HCT116 (cell line): ENCODE results near the gene SDK1. TPM values are rescaled to one million over a fixed set of nuclear protein-coding genes. Genes with fewer than 3 reads are reported as not detected.

Experiments
- ATAC-seq: fragments of 200-7000 bp; cut with Tn5 transposase; 2 replicates; pipeline ENCODE4 v1.9.1; 2020; ENCODE audit warnings: mild to moderate bottlenecking, moderate library complexity
- BruUV-seq: library from RNA; stranded (reverse); fragments of 400-500 nt; replicated peaks from 2 replicates; lab custom pipeline; 2021; lab: Mats Ljungman, UMichigan
- CTCF ChIA-PET: fragments of 300-600 bp; sonication (Branson Sonifier 250); formaldehyde crosslinking; loops from one replicate; lab custom pipeline; 2021; ENCODE audit warnings: antibody characterized with exemption; lab: Charles Lee
- POLR2A ChIA-PET: fragments of 300-600, 350-600 bp; sonication (Branson Sonifier 250); formaldehyde crosslinking; loops from one replicate; lab custom pipeline; 2021; ENCODE audit warnings: antibody characterized with exemption; lab: Charles Lee
- RAD21 ChIA-PET, 2 experiments: fragments of 300-600 bp; sonication (Branson Sonifier 250); formaldehyde crosslinking; loops; one replicate each; lab custom pipeline; 2023; ENCODE audit warnings: low total read pairs in 2 of 2; ENCODE audit not compliant: uncharacterized antibody in 2 of 2, unreplicated experiment in 2 of 2, low non-redundant PET in 1 of 2; lab: Charles Lee
- DNase-seq: peaks from one replicate; pipeline ENCODE4 v3.0.0-alpha.2; 2010; ENCODE audit warnings: low read depth, low spot score
- H2AFZ ChIP-seq: fragments of 200-600 bp; shearing (Covaris generic), sonication (generic); 2 replicates; pipeline ENCODE4 v1.6.1; 2017; ENCODE audit warnings: low read depth, mixed run types, mixed read lengths, antibody characterized with exemption, low read length; ENCODE audit not compliant: poor library complexity, severe bottlenecking
- H3K27ac ChIP-seq: 2 replicates; pipeline ENCODE4 v1.5.1; 2012; ENCODE audit warnings: low read depth, low read length
- H3K27me3 ChIP-seq: fragments of 200-600 bp; sonication (generic); 2 replicates; pipeline ENCODE4 v1.6.1; 2016; ENCODE audit warnings: mixed run types, low read length, mixed read lengths; ENCODE audit not compliant: insufficient read depth
- H3K36me3 ChIP-seq, 2 experiments: fragments of 200-500 bp in 1 of 2; fragments of 200-600 bp in 1 of 2; sonication (Bioruptor generic) in 1 of 2; sonication (generic) in 1 of 2; 2 replicates each; pipeline versions ENCODE4 v1.5.1 to v1.6.1; 2014 to 2016; ENCODE audit warnings: low read length in 2 of 2, inconsistent platforms in 1 of 2, mixed read lengths in 1 of 2, mixed run types in 1 of 2; ENCODE audit not compliant: insufficient read depth in 2 of 2, control insufficient read depth in 1 of 2
- H3K4me1 ChIP-seq, 2 experiments: fragments of 200-600 bp in 1 of 2; sonication (generic) in 1 of 2; 2 replicates each; pipeline versions ENCODE4 v1.5.1 to v1.6.1; 2012 to 2017; ENCODE audit warnings: low read length in 2 of 2, inconsistent platforms in 1 of 2, mild to moderate bottlenecking in 1 of 2, mixed read lengths in 1 of 2, mixed run types in 1 of 2, moderate library complexity in 1 of 2; ENCODE audit not compliant: insufficient read depth in 2 of 2, control insufficient read depth in 1 of 2
- H3K4me2 ChIP-seq: fragments of 200-600 bp; sonication (generic); 2 replicates; pipeline ENCODE4 v1.6.1; 2017; ENCODE audit warnings: mixed run types, low read length, mixed read lengths
- H3K4me3 ChIP-seq, 2 experiments: fragments of 200-600 bp in 1 of 2; sonication (generic) in 1 of 2; replicated peaks in 1 of 2; 2 replicates each; pipeline ENCODE4 v1.5.1; 2011 to 2016; ENCODE audit warnings: low read length in 2 of 2, control low read depth in 1 of 2, low read depth in 1 of 2, mild to moderate bottlenecking in 1 of 2, mixed read lengths in 1 of 2, mixed run types in 1 of 2
- H3K79me2 ChIP-seq: fragments of 200-600 bp; sonication (generic); 2 replicates; pipeline ENCODE4 v1.6.1; 2017; ENCODE audit warnings: mild to moderate bottlenecking, mixed run types, low read length, moderate library complexity, mixed read lengths; ENCODE audit not compliant: insufficient read depth
- H3K9ac ChIP-seq: fragments of 200-600 bp; sonication (generic); 2 replicates; pipeline ENCODE4 v1.6.1; 2016; ENCODE audit warnings: low read length, mixed read lengths
- H3K9me2 ChIP-seq: fragments of 200-600 bp; sonication (generic), shearing (Covaris generic); 2 replicates; pipeline ENCODE4 v1.6.1; 2017; ENCODE audit warnings: mixed run types, mild to moderate bottlenecking, moderate library complexity; ENCODE audit not compliant: insufficient read depth
- H3K9me3 ChIP-seq, 2 experiments: fragments of 200-500 bp in 1 of 2; fragments of 200-600 bp in 1 of 2; sonication (Bioruptor generic) in 1 of 2; sonication (generic) in 1 of 2; 2 replicates each; pipeline ENCODE4 v1.6.1; 2014 to 2017; ENCODE audit warnings: low read length in 2 of 2, mixed read lengths in 2 of 2, inconsistent platforms in 1 of 2, low read depth in 1 of 2, mild to moderate bottlenecking in 1 of 2, mixed run types in 1 of 2, moderate library complexity in 1 of 2; ENCODE audit not compliant: control insufficient read depth in 1 of 2, insufficient read depth in 1 of 2
- H4K20me1 ChIP-seq: fragments of 200-600 bp; sonication (generic), shearing (Covaris generic); 2 replicates; pipeline ENCODE4 v1.6.1; 2017; ENCODE audit warnings: mixed run types, mild to moderate bottlenecking, moderate library complexity; ENCODE audit not compliant: insufficient read depth
- ATF3 ChIP-seq: IDR thresholded peaks from 2 replicates; pipeline ENCODE4 v1.6.1; 2012
- CEBPB ChIP-seq: IDR thresholded peaks from 2 replicates; pipeline ENCODE4 v1.6.1; 2012; ENCODE audit warnings: low read depth
- CTCF ChIP-seq, 3 experiments: fragments of 200-600 bp in 1 of 3; sonication (generic) in 1 of 3; IDR thresholded peaks in 2 of 3; conservative IDR thresholded peaks in 1 of 3; 2 replicates each; pipeline ENCODE4 v1.5.1; 2012 to 2017; ENCODE audit warnings: low read depth in 2 of 3, low read length in 2 of 3, antibody characterized with exemption in 1 of 3, borderline replicate concordance in 1 of 3, control low read depth in 1 of 3, mild to moderate bottlenecking in 1 of 3, mixed read lengths in 1 of 3, mixed run types in 1 of 3, moderate library complexity in 1 of 3; ENCODE audit not compliant: insufficient read depth in 1 of 3
- EGR1 ChIP-seq: IDR thresholded peaks from 2 replicates; pipeline ENCODE4 v1.6.1; 2012; ENCODE audit warnings: low read depth
- MAX ChIP-seq: IDR thresholded peaks from 2 replicates; pipeline ENCODE4 v1.6.1; 2012
- POLR2AphosphoS5 ChIP-seq: IDR thresholded peaks from 2 replicates; pipeline ENCODE4 v1.6.1; 2011; ENCODE audit warnings: mild to moderate bottlenecking, low read depth, low read length, moderate library complexity
- RAD21 ChIP-seq: IDR thresholded peaks from 2 replicates; pipeline ENCODE4 v1.6.1; 2012; ENCODE audit warnings: low read depth, mild to moderate bottlenecking
- SRF ChIP-seq: IDR thresholded peaks from 2 replicates; pipeline ENCODE4 v1.6.1; 2012; ENCODE audit warnings: low read depth
- YY1 ChIP-seq: IDR thresholded peaks from 2 replicates; pipeline ENCODE4 v1.6.1; 2011; ENCODE audit warnings: low read length, low read depth, moderate library complexity, mild to moderate bottlenecking; ENCODE audit not compliant: insufficient replicate concordance; ENCODE audit errors: extremely low read depth
- ZBTB33 ChIP-seq: IDR thresholded peaks from 2 replicates; pipeline ENCODE4 v1.6.1; 2011; ENCODE audit warnings: mild to moderate bottlenecking, low read length, moderate library complexity; ENCODE audit not compliant: insufficient replicate concordance; ENCODE audit errors: extremely low read depth
- ZFX ChIP-seq: fragments of 450-650 bp; IDR thresholded peaks from 2 replicates; pipeline ENCODE4 v1.6.1; 2017
- intact Hi-C: fragments of 100-400 bp; cut with micrococcal nuclease; formaldehyde crosslinking; loops from 2 replicates; pipeline ENCODE4 v1.10.0; 2022
- total RNA-seq: library from RNA; stranded (reverse); gene quantifications from one replicate; pipeline ENCODE4 v1.2.1, GENCODE V29; 2021; ENCODE audit not compliant: unreplicated experiment

SDK1 gene
- total RNA-seq, 1 experiment from 2014 or later = 0.05 TPM

GRCh38 chr7:4108951-4109350, 807.9 kb downstream of the SDK1 start:
- DNase-seq = no peak
- ChIA-PET CTCF (no interaction called here), RAD21 (no interaction called here), POLR2A (no interaction called here)
- Histone ChIP-seq H3K27ac (no peak overlapping the region), H2AFZ (no peak overlapping the region), H3K9me3 (no peaks in the 10 kb centered on the region), H3K4me1 (no peaks in the 10 kb centered on the region; a peak in 1 of 4 replicates), H4K20me1 (no peaks in the 10 kb centered on the region), H3K9me2 (no peaks in the 10 kb centered on the region), H3K4me2 (no peak overlapping the region), H3K36me3 (no peaks in the 10 kb centered on the region), H3K27me3 (no peaks in the 10 kb centered on the region), H3K79me2 (no peaks in the 10 kb centered on the region), H3K4me3 (no peak overlapping the region), H3K9ac (no peak overlapping the region)
- BruUV-seq = no TSS peak
- TF ChIP-seq RAD21 = no peak
- no peak for TF ChIP-seq ZBTB33
- no peak for TF ChIP-seq SRF
- no peak for TF ChIP-seq CTCF (IDR thresholded peaks at IDR 0.05 in 2 of 3, conservative IDR thresholded peaks at IDR 0.05 in 1 of 3; ENCODE audit: borderline replicate concordance in 1 of 3, insufficient read depth in 1 of 3, low read depth in 2 of 3, low read length in 2 of 3)
- TF ChIP-seq EGR1 = no peak
- no peak for TF ChIP-seq MAX
- no peak for TF ChIP-seq YY1
- no peak for TF ChIP-seq CEBPB
- TF ChIP-seq ATF3 = no peak
- no peak for TF ChIP-seq ZFX
- TF ChIP-seq POLR2AphosphoS5 = no peak
- intact Hi-C loops = no loop called here
- ATAC-seq = no peak
